Measurements from ENCODE around the gene PHC1. TPM values are rescaled to one million over a fixed set of nuclear protein-coding genes. Genes with fewer than 3 reads are reported as not detected.
"Not testable (repeated sequence)": the region's sequence is repeated elsewhere in the genome, so short reads cannot be mapped to it uniquely, and the experiment has no call there.

PHC1 gene
- polyA plus RNA-seq, 1 experiment, result 34.5 TPM

DNA sequence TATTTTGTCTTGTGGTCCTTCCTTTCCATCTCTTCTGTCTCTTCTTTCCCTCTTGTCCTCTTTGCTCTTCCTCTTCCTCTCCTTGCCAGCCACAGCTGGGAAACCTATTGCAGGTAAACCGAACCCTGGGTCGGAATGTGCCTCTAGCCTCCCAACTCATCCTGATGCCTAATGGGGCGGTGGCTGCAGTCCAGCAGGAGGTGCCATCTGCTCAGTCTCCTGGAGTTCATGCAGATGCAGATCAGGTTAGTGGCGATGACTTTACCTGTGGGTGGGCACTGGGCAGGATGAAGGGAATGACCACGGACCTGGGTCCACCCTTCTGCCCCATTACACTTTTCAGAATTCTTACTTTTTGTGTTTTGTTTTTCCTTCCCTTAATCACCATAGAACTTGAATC is 8.2 kb downstream of the PHC1 start:
- POLR2A ChIA-PET, result no interaction called here
- CTCF ChIA-PET, result no interaction called here
- Histone ChIP-seq H3K4me3 (ENCODE audit: low read depth, low read length) (no peak overlapping the region), H3K27me3 (ENCODE audit: control insufficient read depth, insufficient read depth, low read length) (no peaks in the 10 kb centered on the region), H3K27ac (ENCODE audit: low read depth, low read length) (no peak overlapping the region), H3K9me3 (ENCODE audit: control insufficient read depth, insufficient read depth, low read length) (no peaks in the 10 kb centered on the region)
- DNase-seq (ENCODE audit: low read depth, low spot score), result no peak
- TF ChIP-seq, protein P1, sequence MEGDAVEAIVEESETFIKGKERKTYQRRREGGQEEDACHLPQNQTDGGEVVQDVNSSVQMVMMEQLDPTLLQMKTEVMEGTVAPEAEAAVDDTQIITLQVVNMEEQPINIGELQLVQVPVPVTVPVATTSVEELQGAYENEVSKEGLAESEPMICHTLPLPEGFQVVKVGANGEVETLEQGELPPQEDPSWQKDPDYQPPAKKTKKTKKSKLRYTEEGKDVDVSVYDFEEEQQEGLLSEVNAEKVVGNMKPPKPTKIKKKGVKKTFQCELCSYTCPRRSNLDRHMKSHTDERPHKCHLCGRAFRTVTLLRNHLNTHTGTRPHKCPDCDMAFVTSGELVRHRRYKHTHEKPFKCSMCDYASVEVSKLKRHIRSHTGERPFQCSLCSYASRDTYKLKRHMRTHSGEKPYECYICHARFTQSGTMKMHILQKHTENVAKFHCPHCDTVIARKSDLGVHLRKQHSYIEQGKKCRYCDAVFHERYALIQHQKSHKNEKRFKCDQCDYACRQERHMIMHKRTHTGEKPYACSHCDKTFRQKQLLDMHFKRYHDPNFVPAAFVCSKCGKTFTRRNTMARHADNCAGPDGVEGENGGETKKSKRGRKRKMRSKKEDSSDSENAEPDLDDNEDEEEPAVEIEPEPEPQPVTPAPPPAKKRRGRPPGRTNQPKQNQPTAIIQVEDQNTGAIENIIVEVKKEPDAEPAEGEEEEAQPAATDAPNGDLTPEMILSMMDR (IDR thresholded peaks at IDR 0.05; ENCODE audit: low read depth, low read length), result no peak

DNA sequence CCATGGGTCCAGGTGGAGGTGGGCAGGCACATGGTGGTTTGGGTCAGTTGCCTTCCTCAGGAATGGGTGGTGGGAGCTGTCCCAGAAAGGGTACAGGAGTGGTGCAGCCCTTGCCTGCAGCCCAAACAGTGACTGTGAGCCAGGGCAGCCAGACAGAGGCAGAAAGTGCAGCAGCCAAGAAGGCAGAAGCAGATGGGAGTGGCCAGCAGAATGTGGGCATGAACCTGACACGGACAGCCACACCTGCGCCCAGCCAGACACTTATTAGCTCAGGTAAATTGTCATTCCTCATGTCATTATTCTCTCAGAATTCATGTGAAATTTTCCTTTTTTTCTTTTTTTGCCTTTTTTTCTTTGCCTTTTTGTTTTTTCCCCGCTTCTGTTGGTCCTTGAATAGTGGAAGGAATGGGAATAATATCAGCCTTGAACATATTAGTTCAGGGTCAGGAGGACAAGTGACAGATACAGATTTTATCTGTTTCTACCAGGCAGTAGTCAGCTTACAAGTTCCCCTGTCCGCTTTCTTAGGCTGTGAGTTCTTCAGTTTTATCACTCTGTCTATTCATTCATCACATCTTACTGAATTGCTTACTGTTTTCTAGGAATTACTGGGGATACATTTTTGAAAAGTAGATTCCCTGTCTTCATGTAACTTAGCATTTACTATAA is 16.5 kb downstream of the PHC1 start:
- H3K27me3 ChIP-seq (ENCODE audit: control insufficient read depth, insufficient read depth, low read length); H3K9me3 ChIP-seq (ENCODE audit: control insufficient read depth, insufficient read depth, low read length); DNase-seq (ENCODE audit: low read depth, low spot score); H3K27ac ChIP-seq (ENCODE audit: low read depth, low read length); CTCF ChIA-PET; POLR2A ChIA-PET; H3K4me3 ChIP-seq (ENCODE audit: low read depth, low read length): not testable (repeated sequence)

- H3K27me3 ChIP-seq (ENCODE audit: control insufficient read depth, insufficient read depth, low read length); H3K4me3 ChIP-seq (ENCODE audit: low read depth, low read length); CTCF ChIA-PET; H3K9me3 ChIP-seq (ENCODE audit: control insufficient read depth, insufficient read depth, low read length); H3K27ac ChIP-seq (ENCODE audit: low read depth, low read length); DNase-seq (ENCODE audit: low read depth, low spot score); POLR2A ChIA-PET: not testable (repeated sequence)
These were observed 18.2 kb downstream of the PHC1 start for GRCh38 chr12:8932464-8932863.

DNA sequence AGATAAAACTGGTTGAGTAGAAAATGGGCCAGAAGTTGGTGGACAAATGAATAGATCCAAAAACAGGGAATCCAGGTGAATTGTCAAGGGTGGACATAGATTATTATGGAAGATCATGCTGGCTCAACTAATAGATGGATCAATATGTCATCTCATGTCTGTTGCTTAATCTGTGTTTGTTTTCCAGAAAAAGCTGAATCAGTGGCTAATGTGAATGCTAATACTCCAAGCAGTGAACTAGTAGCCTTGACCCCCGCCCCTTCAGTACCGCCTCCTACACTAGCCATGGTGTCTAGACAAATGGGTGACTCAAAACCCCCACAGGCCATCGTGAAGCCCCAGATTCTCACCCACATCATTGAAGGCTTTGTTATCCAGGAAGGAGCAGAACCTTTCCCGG is 19.8 kb downstream of the PHC1 start:
- H3K27ac ChIP-seq (ENCODE audit: low read depth, low read length); POLR2A ChIA-PET; H3K27me3 ChIP-seq (ENCODE audit: control insufficient read depth, insufficient read depth, low read length); H3K9me3 ChIP-seq (ENCODE audit: control insufficient read depth, insufficient read depth, low read length); DNase-seq (ENCODE audit: low read depth, low spot score); H3K4me3 ChIP-seq (ENCODE audit: low read depth, low read length); CTCF ChIA-PET: not testable (repeated sequence)

- H3K4me3 ChIP-seq (ENCODE audit: low read depth, low read length), result no peak overlapping the region
- no peaks in the 10 kb centered on the region for H3K27me3 ChIP-seq (ENCODE audit: control insufficient read depth, insufficient read depth, low read length)
- ChIA-PET POLR2A (no interaction called here), CTCF (no interaction called here)
- TF ChIP-seq, protein P1 (IDR thresholded peaks at IDR 0.05; ENCODE audit: low read depth, low read length), result no peak
- no peaks in the 10 kb centered on the region for H3K9me3 ChIP-seq (ENCODE audit: control insufficient read depth, insufficient read depth, low read length)
- no peak for DNase-seq (ENCODE audit: low read depth, low spot score)
- no peak overlapping the region for H3K27ac ChIP-seq (ENCODE audit: low read depth, low read length)
These were observed 22.4 kb downstream of the PHC1 start for GRCh38 chr12:8936735-8937134.

- ChIA-PET CTCF (interaction anchor here (1.0 kb wide), 1 partner anchor 12 kb away, joined by 3 read pairs; the partner anchor contains the start of gene M6PR), POLR2A (interaction anchor here (0.6 kb wide), 1 partner anchor 101 kb away, joined by 5 read pairs; no protein-coding TSS in a partner anchor)
- DNase-seq (ENCODE audit: low read depth, low spot score), result not testable (repeated sequence)
These were observed 23.6 kb downstream of the PHC1 start for GRCh38 chr12:8937842-8938442.

DNA sequence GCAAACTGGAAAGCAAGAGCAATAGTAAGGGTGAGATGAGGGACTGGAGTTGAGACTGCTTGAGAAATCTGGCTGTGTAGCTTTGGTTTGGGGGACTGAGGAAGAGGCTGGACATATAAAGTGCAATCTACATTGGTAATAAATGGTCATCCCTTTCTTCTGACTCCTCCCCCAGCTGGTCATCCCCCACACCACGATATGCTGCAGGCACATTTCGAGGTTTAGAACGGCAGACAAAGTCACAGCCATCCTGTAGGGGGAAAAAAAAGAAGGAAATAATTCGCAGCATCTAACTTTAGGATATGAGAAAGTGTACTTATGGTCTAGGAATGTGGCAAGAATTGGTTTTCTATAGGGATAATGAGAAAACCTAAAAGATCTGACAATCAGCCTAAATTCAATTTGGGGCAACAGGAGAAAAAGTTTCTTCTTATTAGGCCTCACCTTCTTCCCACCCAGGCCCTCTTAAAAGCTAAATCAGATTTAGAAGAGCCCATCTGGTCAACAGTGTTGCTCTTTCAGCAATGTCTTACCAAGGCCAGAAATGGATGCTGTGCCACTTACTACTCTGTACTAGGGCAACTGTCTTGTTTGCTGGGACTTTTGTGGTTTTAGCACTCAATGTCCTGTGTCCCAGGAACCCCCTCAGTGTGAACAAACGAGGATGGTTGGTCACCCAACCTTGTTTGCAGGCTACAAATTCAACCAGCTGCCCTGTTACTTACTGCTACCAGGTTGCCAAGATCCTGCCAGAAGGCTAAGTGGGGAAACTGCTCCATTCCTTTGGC is 27.6 kb downstream of the PHC1 start:
- DNase-seq (ENCODE audit: low read depth, low spot score), result no peak
- H3K27me3 ChIP-seq (ENCODE audit: control insufficient read depth, insufficient read depth, low read length), result no peaks in the 10 kb centered on the region
- H3K4me3 ChIP-seq (ENCODE audit: low read depth, low read length), result no peak overlapping the region
- CTCF ChIA-PET, result no interaction called here
- POLR2A ChIA-PET, result no interaction called here
- H3K9me3 ChIP-seq (ENCODE audit: control insufficient read depth, insufficient read depth, low read length), result no peaks in the 10 kb centered on the region
- no peak overlapping the region for H3K27ac ChIP-seq (ENCODE audit: low read depth, low read length)
- TF ChIP-seq, protein P1 (IDR thresholded peaks at IDR 0.05; ENCODE audit: low read depth, low read length), result no peak

More at GRCh38 chr12:8937842-8938442, 23.6 kb downstream of the PHC1 start:
- not testable (repeated sequence) for H3K27me3 ChIP-seq (ENCODE audit: control insufficient read depth, insufficient read depth, low read length); H3K27ac ChIP-seq (ENCODE audit: low read depth, low read length); H3K4me3 ChIP-seq (ENCODE audit: low read depth, low read length); H3K9me3 ChIP-seq (ENCODE audit: control insufficient read depth, insufficient read depth, low read length)

All from AG04450 (cell line).